ENCODE measurements around the gene KRTAP10-10. TPM values are rescaled to one million over a fixed set of nuclear protein-coding genes. Genes with fewer than 3 reads are reported as not detected.

KRTAP10-10 gene
- total RNA-seq, 2 experiments from 2014 or later: not detected

- H3K4me1 Mint-ChIP-seq: peaks cover 4% of the 10 kb centered on the region
- no peak for DNase-seq
- peaks cover 16% of the 10 kb centered on the region for H3K9me3 Mint-ChIP-seq
- H3K36me3 Mint-ChIP-seq: peaks cover 2% of the 10 kb centered on the region
- no peak within 1 kb of the TSS for H3K4me3 Mint-ChIP-seq
- H3K27ac Mint-ChIP-seq: no peak within 1 kb of the TSS
- H3K27me3 Mint-ChIP-seq: peaks cover 7% of the 10 kb centered on the region
- POLR2A ChIA-PET: no interaction called here
- ATAC-seq (ENCODE audit: low read depth): no peak
These were observed 25.1 kb upstream of the KRTAP10-10 start, which contains the start of gene KRTAP10-8 for GRCh38 chr21:44612029-44612486. TSS of gene KRTAP10-8 (plus strand) at chr21:44612079. CDS start at chr21:44612101, 22 bp downstream.

- POLR2A ChIA-PET: no interaction called here
- Mint-ChIP-seq H3K36me3 (peaks cover 3% of the 10 kb centered on the region), H3K9me3 (peaks cover 15% of the 10 kb centered on the region), H3K4me3 (no peak overlapping the region), H3K27me3 (peaks cover 7% of the 10 kb centered on the region), H3K4me1 (peaks cover 4% of the 10 kb centered on the region), H3K27ac (no peak overlapping the region)
- ATAC-seq (ENCODE audit: low read depth) (no peak), DNase-seq (no peak)
These were observed 24.4 kb upstream of the KRTAP10-10 start for GRCh38 chr21:44612669-44613229.

GRCh38 chr21:44613386-44614155 is 23.6 kb upstream of the KRTAP10-10 start:
- POLR2A ChIA-PET: no interaction called here
- DNase-seq (no peak), ATAC-seq (ENCODE audit: low read depth) (no peak)
- H3K27ac Mint-ChIP-seq: no peak overlapping the region
- peaks cover 15% of the 10 kb centered on the region for H3K9me3 Mint-ChIP-seq
- peaks cover 7% of the 10 kb centered on the region for H3K27me3 Mint-ChIP-seq
- no peak overlapping the region for H3K4me3 Mint-ChIP-seq
- H3K36me3 Mint-ChIP-seq: peaks cover 6% of the 10 kb centered on the region
- peaks cover 9% of the 10 kb centered on the region for H3K4me1 Mint-ChIP-seq

- POLR2A ChIA-PET: no interaction called here
These were observed 23.0 kb upstream of the KRTAP10-10 start for GRCh38 chr21:44614161-44614631.

GRCh38 chr21:44614961-44615391 is 22.2 kb upstream of the KRTAP10-10 start:
- H3K4me1 Mint-ChIP-seq: peaks cover 21% of the 10 kb centered on the region
- POLR2A ChIA-PET: no interaction called here
- H3K27ac Mint-ChIP-seq: no peak overlapping the region
- H3K4me3 Mint-ChIP-seq: no peak overlapping the region
- H3K9me3 Mint-ChIP-seq: peaks cover 17% of the 10 kb centered on the region
- ATAC-seq (ENCODE audit: low read depth): no peak
- H3K36me3 Mint-ChIP-seq: peaks cover 16% of the 10 kb centered on the region
- DNase-seq: no peak
- H3K27me3 Mint-ChIP-seq: no peaks in the 10 kb centered on the region

More at GRCh38 chr21:44614161-44614631, 23.0 kb upstream of the KRTAP10-10 start:
- H3K9me3 Mint-ChIP-seq: peaks cover 15% of the 10 kb centered on the region
- H3K4me3 Mint-ChIP-seq: no peak overlapping the region
- no peak for ATAC-seq (ENCODE audit: low read depth)
- peaks cover 15% of the 10 kb centered on the region for H3K4me1 Mint-ChIP-seq
- no peak overlapping the region for H3K27ac Mint-ChIP-seq
- H3K36me3 Mint-ChIP-seq: peaks cover 8% of the 10 kb centered on the region
- no peak for DNase-seq
- peaks cover 2% of the 10 kb centered on the region for H3K27me3 Mint-ChIP-seq

- DNase-seq: no peak
- Mint-ChIP-seq H3K36me3 (peaks cover 19% of the 10 kb centered on the region), H3K4me1 (peaks cover 21% of the 10 kb centered on the region), H3K9me3 (peaks cover 19% of the 10 kb centered on the region), H3K27ac (no peak overlapping the region), H3K27me3 (no peaks in the 10 kb centered on the region), H3K4me3 (no peak overlapping the region)
- no peak for ATAC-seq (ENCODE audit: low read depth)
- POLR2A ChIA-PET: no interaction called here
These were observed 21.7 kb upstream of the KRTAP10-10 start for GRCh38 chr21:44615466-44615865.

- Mint-ChIP-seq H3K4me1 (peaks cover 21% of the 10 kb centered on the region), H3K27ac (peak overlapping the region; percentile 9), H3K9me3 (peaks cover 24% of the 10 kb centered on the region), H3K27me3 (no peaks in the 10 kb centered on the region), H3K4me3 (no peak overlapping the region), H3K36me3 (peaks cover 23% of the 10 kb centered on the region)
- POLR2A ChIA-PET: no interaction called here
- DNase-seq (no peak), ATAC-seq (ENCODE audit: low read depth) (no peak)
These were observed 21.1 kb upstream of the KRTAP10-10 start for GRCh38 chr21:44615911-44616590.

- Mint-ChIP-seq H3K36me3 (peaks cover 23% of the 10 kb centered on the region), H3K27me3 (no peaks in the 10 kb centered on the region), H3K4me3 (no peak overlapping the region), H3K9me3 (peaks cover 21% of the 10 kb centered on the region), H3K27ac (peak overlapping the region; percentile 9), H3K4me1 (peaks cover 21% of the 10 kb centered on the region)
- ATAC-seq (ENCODE audit: low read depth): no peak
- POLR2A ChIA-PET: no interaction called here
- no peak for DNase-seq
These were observed 20.6 kb upstream of the KRTAP10-10 start for GRCh38 chr21:44616591-44616926.

GRCh38 chr21:44617071-44617501 is 20.1 kb upstream of the KRTAP10-10 start:
- Mint-ChIP-seq H3K36me3 (peaks cover 23% of the 10 kb centered on the region), H3K4me3 (no peak overlapping the region), H3K9me3 (peaks cover 23% of the 10 kb centered on the region), H3K4me1 (peaks cover 21% of the 10 kb centered on the region), H3K27me3 (no peaks in the 10 kb centered on the region), H3K27ac (no peak overlapping the region)
- ATAC-seq (ENCODE audit: low read depth) (no peak), DNase-seq (no peak)
- POLR2A ChIA-PET: no interaction called here

GRCh38 chr21:44618504-44618903 is 18.7 kb upstream of the KRTAP10-10 start:
- Mint-ChIP-seq H3K36me3 (peaks cover 25% of the 10 kb centered on the region), H3K27ac (peak overlapping the region; percentile 79), H3K27me3 (no peaks in the 10 kb centered on the region), H3K4me3 (peak overlapping the region; percentile 48), H3K9me3 (peaks cover 32% of the 10 kb centered on the region), H3K4me1 (peaks cover 21% of the 10 kb centered on the region)
- POLR2A ChIA-PET: interaction anchor here (1.2 to 1.3 kb wide), 4 partner anchors 10 to 71 kb away, joined by 3 to 8 read pairs (median 4); partner anchors contain the start of genes KRTAP12-1 and KRTAP12-3
- ATAC-seq (ENCODE audit: low read depth): peak; percentile 39
- no peak for DNase-seq

- Mint-ChIP-seq H3K27ac (peak overlapping the region; percentile 79), H3K4me3 (peak overlapping the region; percentile 48), H3K27me3 (no peaks in the 10 kb centered on the region), H3K9me3 (peaks cover 33% of the 10 kb centered on the region), H3K36me3 (peaks cover 25% of the 10 kb centered on the region), H3K4me1 (peaks cover 21% of the 10 kb centered on the region)
- ATAC-seq (ENCODE audit: low read depth) (peak; percentile 97), DNase-seq (no peak)
- POLR2A ChIA-PET: interaction anchor here (1.2 to 1.3 kb wide), 4 partner anchors 10 to 71 kb away, joined by 3 to 8 read pairs (median 4); partner anchors contain the start of genes KRTAP12-1 and KRTAP12-3
These were observed 18.2 kb upstream of the KRTAP10-10 start for GRCh38 chr21:44618909-44619308.

- ATAC-seq (ENCODE audit: low read depth): no peak
- Mint-ChIP-seq H3K36me3 (peaks cover 27% of the 10 kb centered on the region), H3K4me1 (peaks cover 21% of the 10 kb centered on the region), H3K27ac (no peak overlapping the region), H3K9me3 (peaks cover 40% of the 10 kb centered on the region), H3K4me3 (no peak overlapping the region), H3K27me3 (no peaks in the 10 kb centered on the region)
- DNase-seq: no peak
- POLR2A ChIA-PET: interaction anchor here (1.3 kb wide), 2 partner anchors 38 to 62 kb away, joined by 3 to 8 read pairs; partner anchors contain the start of genes KRTAP12-1 and KRTAP12-3
These were observed 17.3 kb upstream of the KRTAP10-10 start for GRCh38 chr21:44619886-44620285.

GRCh38 chr21:44623575-44623974 is 13.6 kb upstream of the KRTAP10-10 start:
- Mint-ChIP-seq H3K9me3 (peaks cover 39% of the 10 kb centered on the region), H3K4me1 (peaks cover 12% of the 10 kb centered on the region), H3K27ac (no peak overlapping the region), H3K27me3 (no peaks in the 10 kb centered on the region), H3K4me3 (no peak overlapping the region), H3K36me3 (peaks cover 22% of the 10 kb centered on the region)
- no peak for DNase-seq
- ATAC-seq (ENCODE audit: low read depth): no peak
- POLR2A ChIA-PET: no interaction called here

Measured in activated naive CD8-positive, alpha-beta T cell treated with anti-CD3 and anti-CD28 coated beads, Interleukin-2, amount 10 ng/mL, durations not matched to agents 7 days and 5 days (primary cell).